Panc1 (cell line): ENCODE measurements around the gene OTOP3. TPM values are rescaled to one million over a fixed set of nuclear protein-coding genes. Genes with fewer than 3 reads are reported as not detected.

Experiments used
- ATAC-seq: fragments of 200-7000 bp; cut with Tn5 transposase; 2 replicates; pipeline ENCODE4 v1.9.1; 2020; ENCODE audit warnings: mild to moderate bottlenecking, moderate library complexity
- BruUV-seq: library from RNA; stranded (reverse); fragments of 400-500 nt; replicated peaks from 2 replicates; lab custom pipeline; 2021; lab: Mats Ljungman, UMichigan
- CTCF ChIA-PET: fragments of 300-600 bp; sonication (Branson Sonifier 250); formaldehyde crosslinking; loops from one replicate; lab custom pipeline; 2022; ENCODE audit warnings: antibody characterized with exemption; lab: Charles Lee
- POLR2A ChIA-PET: fragments of 300-600 bp; sonication (Branson Sonifier 250); formaldehyde crosslinking; loops from one replicate; lab custom pipeline; 2022; ENCODE audit warnings: antibody characterized with exemption; lab: Charles Lee
- DNase-seq: peaks from one replicate; pipeline ENCODE4 v3.0.0-alpha.2; 2010; ENCODE audit warnings: low read depth, low spot score
- H3K27ac ChIP-seq: 2 replicates; pipeline ENCODE4 v1.5.1; 2011; ENCODE audit warnings: mild to moderate bottlenecking, low read length, inconsistent platforms
- H3K27me3 ChIP-seq: fragments of 200-500 bp; sonication (Bioruptor generic); 2 replicates; pipeline ENCODE4 v1.6.0; 2014; ENCODE audit warnings: low read length, inconsistent platforms; ENCODE audit not compliant: control insufficient read depth, insufficient read depth
- H3K36me3 ChIP-seq: fragments of 200-500 bp; sonication (Bioruptor generic); 2 replicates; pipeline ENCODE4 v1.5.1; 2014; ENCODE audit warnings: inconsistent platforms, mild to moderate bottlenecking, low read length, moderate library complexity; ENCODE audit not compliant: control insufficient read depth, insufficient read depth
- H3K4me1 ChIP-seq: 2 replicates; pipeline ENCODE4 v1.5.1; 2011; ENCODE audit warnings: inconsistent platforms, mild to moderate bottlenecking, low read length, moderate library complexity; ENCODE audit not compliant: control insufficient read depth, insufficient read depth
- H3K4me3 ChIP-seq, 2 experiments: 2 replicates each; pipeline ENCODE4 v1.5.1; 2011 to 2012; ENCODE audit warnings: low read depth in 2 of 2, low read length in 2 of 2, mild to moderate bottlenecking in 2 of 2, inconsistent platforms in 1 of 2, moderate library complexity in 1 of 2
- H3K9me3 ChIP-seq: fragments of 200-500 bp; sonication (Bioruptor generic); 2 replicates; pipeline ENCODE4 v1.5.1; 2014; ENCODE audit warnings: low read depth, mild to moderate bottlenecking, inconsistent platforms, low read length, moderate library complexity; ENCODE audit not compliant: control insufficient read depth, insufficient read depth
- CTCF ChIP-seq: fragments of 450-650 bp; IDR thresholded peaks from 2 replicates; pipeline ENCODE4 v1.5.1; 2017; ENCODE audit warnings: mild to moderate bottlenecking
- POLR2AphosphoS5 ChIP-seq: IDR thresholded peaks from 2 replicates; pipeline ENCODE4 v1.6.1; 2012; ENCODE audit warnings: mild to moderate bottlenecking, low read depth, low read length, moderate library complexity
- REST ChIP-seq, 2 experiments: IDR thresholded peaks; 2 replicates each; pipeline ENCODE4 v1.6.1; 2011 to 2012; ENCODE audit warnings: low read depth in 2 of 2, control low read depth in 1 of 2, low read length in 1 of 2, mild to moderate bottlenecking in 1 of 2, moderate library complexity in 1 of 2; ENCODE audit not compliant: insufficient read depth in 1 of 2
- SIN3A ChIP-seq: IDR thresholded peaks from 2 replicates; pipeline ENCODE4 v1.6.1; 2012; ENCODE audit warnings: low read depth, mild to moderate bottlenecking, low read length, moderate library complexity, borderline replicate concordance; ENCODE audit not compliant: insufficient read depth
- TCF7L2 ChIP-seq: IDR thresholded peaks from 2 replicates; pipeline ENCODE4 v1.6.1; 2011; ENCODE audit warnings: mild to moderate bottlenecking, low read depth, low read length, inconsistent platforms
- in situ Hi-C: cut with HindIII; loops from 2 replicates; pipeline ENCODE4 v1.10.0; 2016; ENCODE audit warnings: low sequenced_read_pairs, low pct_unique_long_range_greater_than_20kb
- intact Hi-C: fragments of 100-400 bp; cut with micrococcal nuclease; formaldehyde crosslinking; loops from one replicate; pipeline ENCODE4 v1.10.0; 2022; ENCODE audit not compliant: unreplicated experiment
- total RNA-seq: library from RNA; stranded (reverse); gene quantifications from one replicate; pipeline ENCODE4 v1.2.1, GENCODE V29; 2021; ENCODE audit not compliant: unreplicated experiment

OTOP3 gene
- total RNA-seq, 1 experiment from 2014 or later: not detected

- no peaks in the 10 kb centered on the region for H3K36me3 ChIP-seq
- TF ChIP-seq SIN3A (no peak), CTCF (peak; percentile 81)
- no peaks in the 10 kb centered on the region for H3K9me3 ChIP-seq
- no peak overlapping the region for H3K27ac ChIP-seq
- ATAC-seq (peak; percentile 82), DNase-seq (no peak)
- no peak overlapping the region for H3K4me3 ChIP-seq
- no TSS peak for BruUV-seq
- no peaks in the 10 kb centered on the region for H3K27me3 ChIP-seq
- ChIA-PET POLR2A (interaction anchor here (0.5 to 1.3 kb wide), 3 partner anchors 50 to 188 kb away, joined by 3 to 5 read pairs (median 3); partner anchors contain the start of gene MRPL58), CTCF (interaction anchor here (0.6 to 3.5 kb wide), 35 partner anchors 10 to 333 kb away, joined by 3 to 41 read pairs (median 6); partner anchors contain the start of genes ATP5PD, CDR2L, KCTD2 and MRPL58)
- in situ Hi-C loops (no loop called here), intact Hi-C loops (loop anchor here (2.0 to 5.0 kb wide), 2 partner anchors 45 to 71 kb away; no protein-coding TSS in a partner anchor)
- peaks cover 3% of the 10 kb centered on the region; the same call in 1 of the 2 replicates for H3K4me1 ChIP-seq
Observed at GRCh38 chr17:74961657-74962350, 26.1 kb downstream of the OTOP3 start.

GRCh38 chr17:74962622-74963394 is 27.1 kb downstream of the OTOP3 start:
- in situ Hi-C loops (no loop called here), intact Hi-C loops (loop anchor here (5.0 kb wide), 1 partner anchor 44 kb away; no protein-coding TSS in a partner anchor)
- Histone ChIP-seq H3K4me3 (no peak overlapping the region), H3K27ac (no peak overlapping the region), H3K4me1 (peaks cover 3% of the 10 kb centered on the region; the same call in 1 of the 2 replicates), H3K27me3 (no peaks in the 10 kb centered on the region), H3K36me3 (no peaks in the 10 kb centered on the region), H3K9me3 (no peaks in the 10 kb centered on the region)
- no TSS peak for BruUV-seq
- ChIA-PET CTCF (interaction anchor here (0.6 to 3.5 kb wide), 14 partner anchors 9 to 182 kb away, joined by 3 to 41 read pairs (median 8); partner anchors contain the start of genes ATP5PD, FDXR, KCTD2 and MRPL58), POLR2A (interaction anchor here (0.8 to 1.4 kb wide), 2 partner anchors 29 to 57 kb away, joined by 3 to 11 read pairs; no protein-coding TSS in a partner anchor)
- ATAC-seq (no peak), DNase-seq (no peak)
- TF ChIP-seq REST (IDR thresholded peaks at IDR 0.05; ENCODE audit: insufficient read depth in 1 of 2, low read depth in 2 of 2, low read length in 1 of 2): no peak
- TF ChIP-seq TCF7L2: no peak
- TF ChIP-seq CTCF: no peak
- no peak for TF ChIP-seq SIN3A
- no peak for TF ChIP-seq POLR2AphosphoS5
